Kidney (tissue), 14 donors: ENCODE results near the gene ARHGAP40. TPM values are rescaled to one million over a fixed set of nuclear protein-coding genes. Genes with fewer than 3 reads are reported as not detected.

Experiments
- DNase-seq, 5 donors: peaks; one replicate each; pipeline ENCODE4 v3.0.0-alpha.2; 2013 to 2020
- FAIRE-seq: peaks from 2 replicates; lab custom pipeline; 2012; peaks lifted over from hg19 to GRCh38; lab: Jason Lieb, UNC
- H3K27ac ChIP-seq, 2 donors: one replicate each; pipeline ENCODE4 v1.7.0; 2013; ENCODE audit warnings: low read depth in 2 of 2, low read length in 2 of 2, inconsistent platforms in 1 of 2
- H3K27me3 ChIP-seq: one replicate; pipeline ENCODE4 v1.7.1; 2013; ENCODE audit warnings: low read length, inconsistent platforms; ENCODE audit not compliant: control insufficient read depth, insufficient read depth
- H3K36me3 ChIP-seq, 3 donors: one replicate each; pipeline versions ENCODE4 v1.7.0 to v1.7.1; 2013; ENCODE audit warnings: low read length in 3 of 3, control low read depth in 1 of 3, inconsistent platforms in 1 of 3; ENCODE audit not compliant: insufficient read depth in 3 of 3, control insufficient read depth in 2 of 3
- H3K4me1 ChIP-seq, 3 donors: one replicate each; pipeline versions ENCODE4 v1.7.0 to v1.7.1; 2013; ENCODE audit warnings: low read length in 3 of 3, inconsistent platforms in 1 of 3, low read depth in 1 of 3; ENCODE audit not compliant: control insufficient read depth in 2 of 3, insufficient read depth in 2 of 3
- H3K4me3 ChIP-seq, 3 donors: one replicate each; pipeline versions ENCODE4 v1.7.0 to v1.8.1; 2013; ENCODE audit warnings: low read length in 3 of 3, control low read depth in 1 of 3, inconsistent platforms in 1 of 3
- H3K9ac ChIP-seq, 3 donors: one replicate each; pipeline versions ENCODE4 v1.7.0 to v1.7.1; 2013; ENCODE audit warnings: low read length in 3 of 3, control low read depth in 1 of 3, inconsistent platforms in 1 of 3
- H3K9me3 ChIP-seq, 3 donors: one replicate each; pipeline versions ENCODE4 v1.7.0 to v1.7.1; 2013; ENCODE audit warnings: low read length in 3 of 3, control low read depth in 1 of 3, inconsistent platforms in 1 of 3; ENCODE audit not compliant: control insufficient read depth in 2 of 3, insufficient read depth in 1 of 3
- CTCF ChIP-seq: IDR thresholded peaks from 3 replicates; pipeline ENCODE4 v1.5.1; 2012; ENCODE audit warnings: mild to moderate bottlenecking, moderate library complexity, borderline replicate concordance; ENCODE audit not compliant: insufficient read depth; ENCODE audit errors: extremely low read depth
- intact Hi-C: fragments of 100-400 bp; cut with DNase I; formaldehyde crosslinking; loops from one replicate; pipeline ENCODE4 v1.11.1; 2022
- polyA plus RNA-seq: library from polyadenylated mRNA; stranded (reverse); fragments of 350-450 nt; fragmentation: Illumina TruSeq; extraction: RNeasy Lipid Tissue Mini Kit (QIAGEN cat#74804); gene quantifications from one replicate; pipeline ENCODE4 v1.2.3, GENCODE V29; 2014; ENCODE audit warnings: low read depth, low replicate concordance; ENCODE audit not compliant: insufficient read depth
- total RNA-seq: library from RNA; stranded (reverse); fragmentation: NEBNext Ultra II Directional; extraction: Animal tissue kit (Norgen Biotek cat#: 25700); gene quantifications from one replicate; pipeline ENCODE4 v1.2.1, GENCODE V29; 2021
- donor health status: control.
- donor health status: control.
- donor health status: control.
- donor health status: control.
- donor health status: control.
- donor health status: DM: yes; HTN: yes; CAD: no.
- donor health status: Normal renal cell carcinoma (clear cell type).

The ARHGAP40 gene
- total and polyA plus RNA-seq, 2 donors from 2014 or later, result 1.3 to 20.2 TPM

- intact Hi-C loops, result no loop called here
- no peak for FAIRE-seq
- no peak for TF ChIP-seq CTCF
- no peak overlapping the region for H3K9ac ChIP-seq
- DNase-seq, result no peak
- no peaks in the 10 kb centered on the region for H3K36me3 ChIP-seq
- no peaks in the 10 kb centered on the region for H3K27me3 ChIP-seq
- H3K4me3 ChIP-seq, result no peak overlapping the region
- no peaks in the 10 kb centered on the region for H3K9me3 ChIP-seq
- H3K4me1 ChIP-seq, result no peaks in the 10 kb centered on the region
- H3K27ac ChIP-seq, result no peak overlapping the region
Observed at GRCh38 chr20:38652995-38653394, 51.4 kb downstream of the ARHGAP40 start.

GRCh38 chr20:38657390-38657789, 55.8 kb downstream of the ARHGAP40 start:
- no peaks in the 10 kb centered on the region for H3K9me3 ChIP-seq
- no peak for TF ChIP-seq CTCF
- DNase-seq (no peak), FAIRE-seq (no peak)
- no peak overlapping the region for H3K9ac ChIP-seq
- no peak overlapping the region for H3K4me3 ChIP-seq
- H3K4me1 ChIP-seq, result no peaks in the 10 kb centered on the region
- no peaks in the 10 kb centered on the region for H3K36me3 ChIP-seq
- intact Hi-C loops, result no loop called here
- no peaks in the 10 kb centered on the region for H3K27me3 ChIP-seq
- H3K27ac ChIP-seq, result no peak overlapping the region

- Histone ChIP-seq H3K9me3 (no peaks in the 10 kb centered on the region), H3K4me3 (no peak overlapping the region), H3K27me3 (no peaks in the 10 kb centered on the region), H3K4me1 (no peaks in the 10 kb centered on the region), H3K36me3 (no peaks in the 10 kb centered on the region), H3K27ac (no peak overlapping the region), H3K9ac (no peak overlapping the region)
- TF ChIP-seq CTCF, result peak; percentile 46
- FAIRE-seq, result no peak
- peak in 2 of 5 donors; percentile 52 to 64 for DNase-seq
- intact Hi-C loops, result no loop called here
Observed at GRCh38 chr20:38658879-38659596, 57.4 kb downstream of the ARHGAP40 start.

- intact Hi-C loops, result no loop called here
- H3K27me3 ChIP-seq, result no peaks in the 10 kb centered on the region
Observed at GRCh38 chr20:38659597-38659880, 57.9 kb downstream of the ARHGAP40 start.

More at GRCh38 chr20:38659597-38659880, 57.9 kb downstream of the ARHGAP40 start:
- Histone ChIP-seq H3K4me3 (no peak overlapping the region), H3K36me3 (no peaks in the 10 kb centered on the region), H3K27ac (no peak overlapping the region), H3K9me3 (no peaks in the 10 kb centered on the region), H3K9ac (no peak overlapping the region), H3K4me1 (no peaks in the 10 kb centered on the region)
- DNase-seq (no peak), FAIRE-seq (no peak)
- TF ChIP-seq CTCF, result no peak
